Psoas muscle (tissue), 8 donors: ENCODE measurements around the gene GPR89A. TPM values are rescaled to one million over a fixed set of nuclear protein-coding genes. Genes with fewer than 3 reads are reported as not detected.
A peak's percentile ranks its signal among the peaks of the same experiment; 100 is the strongest.

Source experiments
- ATAC-seq, 4 donors: fragments of 200-7000 bp; cut with Tn5 transposase; one replicate each; pipeline ENCODE4 v1.9.1; 2020; ENCODE audit warnings: moderate library complexity in 3 of 4, mild to moderate bottlenecking in 2 of 4
- DNase-seq, 2 donors: peaks; one replicate each; pipeline ENCODE4 v3.0.0-alpha.2; 2020
- H3K27ac ChIP-seq: fragments of 200-600 bp; one replicate; pipeline ENCODE4 v1.8.0; 2022
- H3K27me3 ChIP-seq, 3 donors: fragments of 200-600 bp in 1 of 3; one replicate each; pipeline versions ENCODE4 v1.6.1 to v1.8.0; 2013 to 2022; ENCODE audit warnings: low read length in 2 of 3, mild to moderate bottlenecking in 2 of 3, moderate library complexity in 1 of 3; ENCODE audit not compliant: insufficient read depth in 3 of 3
- H3K36me3 ChIP-seq, 2 donors: fragments of 200-600 bp in 1 of 2; one replicate each; pipeline versions ENCODE4 v1.6.1 to v1.8.0; 2013 to 2022; ENCODE audit warnings: low read depth in 1 of 2, mild to moderate bottlenecking in 1 of 2, moderate library complexity in 1 of 2; ENCODE audit not compliant: insufficient read depth in 1 of 2
- H3K4me1 ChIP-seq: fragments of 200-600 bp; one replicate; pipeline ENCODE4 v1.8.0; 2022
- H3K4me3 ChIP-seq: fragments of 200-600 bp; one replicate; pipeline ENCODE4 v1.8.0; 2022; ENCODE audit warnings: mild to moderate bottlenecking
- H3K9me3 ChIP-seq: fragments of 200-600 bp; one replicate; pipeline ENCODE4 v1.8.0; 2022
- CTCF ChIP-seq: fragments of 200-600 bp; IDR thresholded peaks from one replicate; pipeline ENCODE4 v1.8.0; 2022; ENCODE audit warnings: antibody characterized with exemption
- WGBS, 3 donors: extraction: QIAGEN DNeasy Blood & Tissue Kit; methylation state at CpG; one replicate each; pipeline versions ENCODE4 v1.1.6 to v1.1.7; 2013; 5-methylcytosine and 5-hydroxymethylcytosine counted together
- intact Hi-C, 2 donors: fragments of 100-400 bp; cut with DNase I; formaldehyde crosslinking; loops; one replicate each; pipeline versions ENCODE4 v1.11.0 to v1.14.2; 2022
- polyA plus RNA-seq, 3 donors: library from polyadenylated mRNA; stranded (reverse); fragments of 200-250 nt; gene quantifications; one replicate each; pipeline ENCODE4 v1.2.3, GENCODE V29; 2013
- total RNA-seq, 4 donors: library from RNA; stranded (reverse); fragmentation: NEBNext Ultra II Directional in 2 of 4; extraction: Animal tissue kit (Norgen Biotek cat#: 25700) in 2 of 4; gene quantifications; one replicate each; pipeline versions ENCODE4 v1.2.1 to v1.2.4, GENCODE V29; 2021 to 2023
- donor health status: healthy with polysubstance abuse.
- donor health status: DM: no; HTN: no; CAD: no; lungs with moderate emphysema.
- donor health status: Bipolar disorder and iron deficiency.
- donor health status: healthy.
- donor health status: DM: yes; HTN: yes; CAD: no.
- donor health status: DM: no; HTN: no; CAD: no.
- donor health status: DM: no; HTN: no; CAD: no.
- donor health status: DM: yes; HTN: yes; CAD: no.

The GPR89A gene
- total and polyA plus RNA-seq, 7 donors: 7.6 to 12.8 (median 11.1) TPM

DNA sequence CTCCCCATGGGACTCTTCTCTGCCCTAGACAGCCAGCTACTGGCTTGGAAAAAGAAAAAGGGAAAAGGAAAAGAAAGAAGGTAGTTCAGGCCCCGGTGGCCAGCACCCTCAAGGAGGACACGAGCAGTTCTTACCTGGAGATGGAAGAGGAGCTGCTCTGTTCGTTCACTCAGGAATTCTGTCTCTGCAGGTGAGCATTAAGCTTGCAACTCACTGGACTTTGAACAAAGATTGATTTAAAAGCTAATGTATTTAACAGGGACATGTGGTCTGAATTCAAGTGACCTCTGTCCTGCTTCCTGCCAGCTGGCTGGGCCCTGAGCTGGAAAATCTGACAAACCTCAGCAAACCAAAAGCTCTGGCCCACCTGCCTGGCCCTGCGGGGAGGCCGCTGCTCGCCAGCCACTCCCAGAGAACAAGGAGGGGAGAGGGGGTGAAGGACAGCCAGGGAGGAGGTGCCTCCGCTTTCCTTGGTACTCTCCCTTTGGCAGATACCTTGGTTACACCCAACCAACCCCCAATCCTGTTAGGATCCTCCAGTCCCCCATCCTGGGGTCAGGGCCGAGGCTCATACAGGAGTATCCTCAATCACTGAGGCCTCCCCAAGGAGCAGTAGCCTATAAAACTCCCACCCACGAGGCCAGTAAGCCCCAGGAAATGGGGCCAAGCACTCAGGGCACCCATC is 99.5 kb downstream of the GPR89A start, which contains the start of gene PDZK1:
Gene PDZK1, minus strand, starts transcription at position 186 of the 685 bp plus-strand sequence. CDS start 19,347 bp downstream, outside the sequence.
- H3K4me3 ChIP-seq: no peak within 1 kb of the TSS
- no peak for DNase-seq
- no peak for ATAC-seq
- no peaks in the 10 kb centered on the region for H3K9me3 ChIP-seq
- no peaks in the 10 kb centered on the region for H3K4me1 ChIP-seq
- intact Hi-C loops: no loop called here
- H3K27me3 ChIP-seq: no peaks in the 10 kb centered on the region
- 66 to 71% (median 68%) methylated on average over 9 of the region's 9 CpGs for WGBS, 3 donors
- no peak for TF ChIP-seq CTCF
- H3K27ac ChIP-seq: no peak within 1 kb of the TSS
- no peaks in the 10 kb centered on the region for H3K36me3 ChIP-seq

DNA sequence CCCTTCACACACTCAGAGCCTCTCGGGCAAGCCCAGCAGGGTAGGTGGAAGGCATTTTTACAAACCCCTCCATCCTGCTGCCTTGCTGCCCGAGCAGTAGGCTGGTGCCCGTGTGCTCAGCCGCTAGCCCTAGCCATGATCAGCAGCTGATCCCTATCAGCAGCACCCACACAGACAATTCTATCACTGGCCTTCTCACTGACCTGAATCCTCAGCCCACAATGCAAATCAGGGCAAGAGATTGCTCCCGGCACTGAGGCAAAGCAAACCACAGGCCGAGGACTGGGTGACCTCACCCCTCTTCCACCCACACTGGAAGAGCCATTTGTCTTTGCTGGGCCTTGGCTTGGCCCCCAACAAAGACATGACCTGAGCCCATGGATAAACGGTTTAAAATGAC is 100.3 kb downstream of the GPR89A start:
- intact Hi-C loops: no loop called here
- Histone ChIP-seq H3K27ac (no peak overlapping the region), H3K4me3 (no peak overlapping the region), H3K36me3 (no peaks in the 10 kb centered on the region), H3K4me1 (no peaks in the 10 kb centered on the region), H3K27me3 (no peaks in the 10 kb centered on the region), H3K9me3 (no peaks in the 10 kb centered on the region)
- WGBS, 3 donors: 63 to 72% (median 68%) methylated on average over 7 of the region's 7 CpGs
- TF ChIP-seq CTCF: no peak
- DNase-seq (no peak), ATAC-seq (no peak)

GRCh38 chr1:145710291-145711027 is 102.7 kb downstream of the GPR89A start:
- Histone ChIP-seq H3K4me1 (no peaks in the 10 kb centered on the region), H3K27me3 (no peaks in the 10 kb centered on the region), H3K4me3 (no peak overlapping the region), H3K9me3 (no peaks in the 10 kb centered on the region), H3K27ac (no peak overlapping the region), H3K36me3 (no peaks in the 10 kb centered on the region)
- no peak for TF ChIP-seq CTCF
- DNase-seq (no peak), ATAC-seq (no peak)
- intact Hi-C loops: no loop called here
- 75 to 82% (median 79%) methylated on average over 4 of the region's 4 CpGs for WGBS, 3 donors

- Histone ChIP-seq H3K4me1 (no peaks in the 10 kb centered on the region), H3K36me3 (no peaks in the 10 kb centered on the region), H3K9me3 (no peaks in the 10 kb centered on the region), H3K4me3 (no peak overlapping the region), H3K27me3 (no peaks in the 10 kb centered on the region), H3K27ac (no peak overlapping the region)
- intact Hi-C loops: no loop called here
- 27 to 34% (median 28%) methylated on average over 3 of the region's 3 CpGs for WGBS, 3 donors
- ATAC-seq: peak in 1 of 4 donors; percentile 40
- no peak for DNase-seq
- TF ChIP-seq CTCF: no peak
Measured at GRCh38 chr1:145711213-145711651, 103.4 kb downstream of the GPR89A start.
